ENCODE data around the gene ANXA4. TPM values are rescaled to one million over a fixed set of nuclear protein-coding genes. Genes with fewer than 3 reads are reported as not detected.
A peak's percentile ranks its signal among the peaks of the same experiment; 100 is the strongest.

ANXA4 gene
- polyA plus RNA-seq, 4 donors, result 289 to 764 (median 313) TPM

DNA sequence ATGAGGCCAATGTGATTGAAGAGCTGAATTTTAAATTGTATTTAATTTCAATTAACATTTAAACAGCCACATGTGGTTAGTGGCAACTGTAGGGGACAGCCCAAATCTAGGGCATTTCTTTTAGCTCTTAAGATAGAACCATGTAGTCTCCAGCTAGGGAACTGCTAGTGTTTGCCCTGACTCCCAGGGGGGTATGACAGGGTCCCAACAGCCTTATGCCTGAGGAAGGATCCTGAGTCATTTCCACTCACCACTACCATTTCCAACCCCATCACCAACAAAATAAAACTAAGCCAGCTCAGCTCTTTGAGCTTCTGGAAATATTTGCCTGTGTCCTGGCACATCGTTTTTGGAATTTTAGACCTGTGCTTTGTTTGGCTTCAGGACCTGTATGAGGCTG is 73.8 kb downstream of the ANXA4 start:
- peaks cover 0 to 10% (median 0%) of the 10 kb centered on the region in 3 donors for H3K4me1 ChIP-seq (ENCODE audit: control insufficient read depth in 3 of 3, insufficient read depth in 2 of 3, low read depth in 1 of 3, low read length in 2 of 3)
- H3K36me3 ChIP-seq (ENCODE audit: control insufficient read depth in 3 of 3, insufficient read depth in 2 of 3, low read depth in 1 of 3, low read length in 3 of 3), result peaks cover 5 to 48% (median 31%) of the 10 kb centered on the region in 3 donors
- H3K4me3 ChIP-seq (ENCODE audit: low read depth in 1 of 3, low read length in 3 of 3), result no peak overlapping the region
- FAIRE-seq, result no peak
- no peak for DNase-seq
- H3K27me3 ChIP-seq (ENCODE audit: control insufficient read depth in 3 of 3, insufficient read depth in 3 of 3, low read length in 3 of 3), result no peaks in the 10 kb centered on the region
- no peaks in the 10 kb centered on the region for H3K9me3 ChIP-seq (ENCODE audit: control insufficient read depth in 2 of 2, insufficient read depth in 1 of 2, low read depth in 1 of 2, low read length in 1 of 2)
- WGBS, 3 donors, result 33 to 68% (median 38%) methylated on average over 1 of the region's 1 CpG
- H3K27ac ChIP-seq (ENCODE audit: low read depth in 1 of 3, low read length in 2 of 3), result peak overlapping the region in 2 of 3 donors; percentile 2 to 18

DNA sequence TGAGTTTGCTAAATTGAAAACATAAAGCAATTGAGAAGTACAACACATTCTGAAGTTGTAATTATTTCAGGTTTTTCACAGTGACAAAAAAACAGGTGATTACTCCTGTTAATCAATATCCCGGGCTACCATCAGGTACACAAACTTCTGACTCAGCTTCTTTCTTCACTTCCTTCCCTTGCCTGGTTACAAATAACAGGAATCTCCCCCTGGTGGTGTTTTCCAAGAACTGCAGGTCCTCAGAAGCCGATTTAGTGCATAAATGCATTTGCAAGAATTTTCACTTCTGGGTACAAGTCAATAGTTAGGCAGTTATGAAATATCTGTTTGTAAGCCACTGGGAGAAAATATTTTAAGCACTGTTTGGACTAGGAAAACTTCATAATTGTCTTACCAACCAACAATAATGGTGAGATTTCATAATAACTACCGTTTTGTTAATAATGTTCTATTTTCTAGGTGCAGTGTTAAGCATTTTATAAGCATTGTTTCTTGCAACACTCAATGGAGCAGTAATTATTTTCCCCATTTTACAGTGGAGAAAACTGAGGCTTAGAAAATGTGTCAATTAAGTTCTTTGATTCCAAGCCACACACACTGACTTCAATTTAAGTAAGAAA is 75.1 kb downstream of the ANXA4 start:
- no peak for FAIRE-seq
- Histone ChIP-seq H3K4me1 (ENCODE audit: control insufficient read depth in 3 of 3, insufficient read depth in 2 of 3, low read depth in 1 of 3, low read length in 2 of 3) (peaks cover 0 to 10% (median 0%) of the 10 kb centered on the region in 3 donors), H3K9me3 (ENCODE audit: control insufficient read depth in 2 of 2, insufficient read depth in 1 of 2, low read depth in 1 of 2, low read length in 1 of 2) (no peaks in the 10 kb centered on the region), H3K27me3 (ENCODE audit: control insufficient read depth in 3 of 3, insufficient read depth in 3 of 3, low read length in 3 of 3) (no peaks in the 10 kb centered on the region), H3K27ac (ENCODE audit: low read depth in 1 of 3, low read length in 2 of 3) (peak overlapping the region in 1 of 3 donors; percentile 18), H3K36me3 (ENCODE audit: control insufficient read depth in 3 of 3, insufficient read depth in 2 of 3, low read depth in 1 of 3, low read length in 3 of 3) (peaks cover 3 to 50% (median 28%) of the 10 kb centered on the region in 3 donors), H3K4me3 (ENCODE audit: low read depth in 1 of 3, low read length in 3 of 3) (no peak overlapping the region)
- peak; percentile 89 to 91 for DNase-seq
- 20 to 24% (median 23%) methylated on average over 3 of the region's 3 CpGs for WGBS, 3 donors

DNA sequence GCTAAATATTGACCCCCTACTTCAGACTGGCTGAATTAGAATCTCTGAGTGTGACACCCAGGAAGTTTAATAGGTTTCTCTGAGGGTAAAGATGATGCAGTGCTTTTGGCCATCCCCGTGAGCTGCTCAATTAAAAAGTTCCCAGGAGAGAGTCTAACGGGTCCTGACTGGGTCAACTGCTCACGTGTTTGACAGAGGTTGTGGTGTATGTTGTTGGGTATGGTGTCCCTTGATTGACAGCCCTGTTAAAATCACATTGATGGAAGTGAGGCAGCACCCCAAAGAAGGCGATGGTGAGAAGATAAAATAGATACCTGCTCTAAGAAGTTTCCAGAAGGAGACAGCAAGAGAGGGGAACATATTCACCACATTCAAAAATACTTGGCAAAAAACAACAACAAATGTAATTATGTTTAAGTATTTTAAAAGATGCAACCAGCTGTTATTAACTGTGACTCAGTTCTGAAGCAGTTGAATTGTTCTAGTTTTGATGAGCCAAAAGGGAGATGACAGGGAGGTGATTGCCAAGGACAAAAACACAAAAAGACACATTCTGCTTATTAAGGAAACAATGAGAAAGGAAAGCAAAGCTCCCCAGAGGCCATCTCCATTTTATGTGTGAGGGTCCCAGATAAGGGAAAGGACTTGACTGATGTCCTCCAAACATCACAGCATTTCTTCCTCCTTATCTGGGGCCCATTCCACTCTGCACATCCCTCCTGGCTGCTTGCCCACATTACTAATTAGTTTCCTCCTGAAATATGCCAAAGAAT is 76.0 kb downstream of the ANXA4 start:
- no peak overlapping the region for H3K4me3 ChIP-seq (ENCODE audit: low read depth in 1 of 3, low read length in 3 of 3)
- H3K27me3 ChIP-seq (ENCODE audit: control insufficient read depth in 3 of 3, insufficient read depth in 3 of 3, low read length in 3 of 3), result no peaks in the 10 kb centered on the region
- peak overlapping the region in 2 of 3 donors; percentile 14 to 20 for H3K27ac ChIP-seq (ENCODE audit: low read depth in 1 of 3, low read length in 2 of 3)

DNA sequence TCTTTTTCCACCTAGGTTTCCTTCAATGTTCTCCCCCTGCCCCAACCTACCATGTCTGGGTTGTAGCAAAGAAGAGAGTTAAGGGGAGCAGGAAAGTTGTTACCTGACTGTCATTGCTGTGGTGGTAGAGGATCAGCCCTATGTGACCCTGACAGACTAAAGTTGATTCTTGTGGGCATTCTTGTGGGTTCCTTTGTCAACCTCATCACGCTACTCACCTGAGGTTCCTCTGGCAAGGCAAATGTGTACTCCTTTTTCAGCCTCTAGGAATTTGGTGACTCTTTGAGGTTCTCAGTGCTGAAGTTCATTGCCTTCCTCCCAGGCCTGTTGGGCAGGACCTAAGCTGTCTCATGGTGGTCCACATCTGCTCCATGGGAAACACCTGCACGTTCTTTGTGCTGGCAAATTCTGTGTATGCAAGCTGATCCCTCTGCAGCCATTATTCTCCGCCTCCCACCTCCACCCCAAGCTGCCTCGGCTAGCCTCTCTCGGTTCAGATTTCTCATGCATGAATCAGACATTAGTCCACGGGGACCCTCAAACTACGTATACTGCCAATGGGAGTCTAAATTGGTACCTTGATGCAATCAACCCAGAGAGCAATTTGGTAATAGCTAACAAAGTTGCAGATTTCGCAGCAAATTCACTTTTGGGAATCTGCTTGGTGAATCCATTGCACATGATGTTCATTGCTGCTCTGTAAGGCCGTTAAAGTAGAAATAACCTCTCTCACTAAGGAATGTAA is 86.0 kb downstream of the ANXA4 start:
- Histone ChIP-seq H3K36me3 (ENCODE audit: control insufficient read depth in 3 of 3, insufficient read depth in 2 of 3, low read depth in 1 of 3, low read length in 3 of 3) (peaks cover 0 to 20% (median 0%) of the 10 kb centered on the region in 3 donors), H3K4me1 (ENCODE audit: control insufficient read depth in 3 of 3, insufficient read depth in 2 of 3, low read depth in 1 of 3, low read length in 2 of 3) (peaks cover 3 to 9% (median 5%) of the 10 kb centered on the region in 3 donors), H3K27ac (ENCODE audit: low read depth in 1 of 3, low read length in 2 of 3) (peak overlapping the region in 1 of 3 donors; percentile 7), H3K4me3 (ENCODE audit: low read depth in 1 of 3, low read length in 3 of 3) (no peak overlapping the region), H3K27me3 (ENCODE audit: control insufficient read depth in 3 of 3, insufficient read depth in 3 of 3, low read length in 3 of 3) (no peaks in the 10 kb centered on the region), H3K9me3 (ENCODE audit: control insufficient read depth in 2 of 2, insufficient read depth in 1 of 2, low read depth in 1 of 2, low read length in 1 of 2) (no peaks in the 10 kb centered on the region)
- WGBS, 3 donors, result 85 to 89% (median 88%) methylated on average over 9 of the region's 9 CpGs
- DNase-seq (no peak), FAIRE-seq (no peak)

More for the DNA sequence above, 76.0 kb downstream of the ANXA4 start:
- FAIRE-seq (no peak), DNase-seq (no peak)
- peaks cover 0 to 10% (median 0%) of the 10 kb centered on the region in 3 donors for H3K4me1 ChIP-seq (ENCODE audit: control insufficient read depth in 3 of 3, insufficient read depth in 2 of 3, low read depth in 1 of 3, low read length in 2 of 3)
- H3K36me3 ChIP-seq (ENCODE audit: control insufficient read depth in 3 of 3, insufficient read depth in 2 of 3, low read depth in 1 of 3, low read length in 3 of 3), result peaks cover 0 to 44% (median 21%) of the 10 kb centered on the region in 3 donors
- no peaks in the 10 kb centered on the region for H3K9me3 ChIP-seq (ENCODE audit: control insufficient read depth in 2 of 2, insufficient read depth in 1 of 2, low read depth in 1 of 2, low read length in 1 of 2)
- WGBS, 3 donors, result 78 to 92% (median 87%) methylated on average over 4 of the region's 4 CpGs

DNA sequence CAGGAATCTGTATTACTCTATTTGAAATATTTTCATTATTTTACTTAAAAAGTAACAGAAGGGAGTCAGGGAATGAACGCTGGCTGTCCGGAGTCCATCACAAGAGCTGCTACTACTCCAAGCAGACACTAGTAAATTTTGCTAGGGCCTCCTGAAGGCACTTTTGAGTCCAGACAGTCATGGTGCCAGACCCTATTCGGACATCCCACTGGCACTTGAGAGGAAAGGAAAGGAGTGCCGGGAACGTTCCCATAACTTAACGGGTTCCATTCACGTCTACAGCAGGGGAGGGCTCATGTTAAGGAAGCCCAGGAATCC is 87.0 kb downstream of the ANXA4 start:
- peak overlapping the region in 2 of 3 donors; percentile 71 to 93 for H3K4me3 ChIP-seq (ENCODE audit: low read depth in 1 of 3, low read length in 3 of 3)
- peak overlapping the region; percentile 90 to 98 (median 92) for H3K27ac ChIP-seq (ENCODE audit: low read depth in 1 of 3, low read length in 2 of 3)
- peaks cover 3 to 9% (median 5%) of the 10 kb centered on the region in 3 donors for H3K4me1 ChIP-seq (ENCODE audit: control insufficient read depth in 3 of 3, insufficient read depth in 2 of 3, low read depth in 1 of 3, low read length in 2 of 3)
- FAIRE-seq (no peak), DNase-seq (no peak)
- no peaks in the 10 kb centered on the region for H3K27me3 ChIP-seq (ENCODE audit: control insufficient read depth in 3 of 3, insufficient read depth in 3 of 3, low read length in 3 of 3)
- peaks cover 0 to 20% (median 0%) of the 10 kb centered on the region in 3 donors for H3K36me3 ChIP-seq (ENCODE audit: control insufficient read depth in 3 of 3, insufficient read depth in 2 of 3, low read depth in 1 of 3, low read length in 3 of 3)
- WGBS, 3 donors, result 4 to 8% (median 4%) methylated on average over 7 of the region's 7 CpGs
- no peaks in the 10 kb centered on the region for H3K9me3 ChIP-seq (ENCODE audit: control insufficient read depth in 2 of 2, insufficient read depth in 1 of 2, low read depth in 1 of 2, low read length in 1 of 2)

DNA sequence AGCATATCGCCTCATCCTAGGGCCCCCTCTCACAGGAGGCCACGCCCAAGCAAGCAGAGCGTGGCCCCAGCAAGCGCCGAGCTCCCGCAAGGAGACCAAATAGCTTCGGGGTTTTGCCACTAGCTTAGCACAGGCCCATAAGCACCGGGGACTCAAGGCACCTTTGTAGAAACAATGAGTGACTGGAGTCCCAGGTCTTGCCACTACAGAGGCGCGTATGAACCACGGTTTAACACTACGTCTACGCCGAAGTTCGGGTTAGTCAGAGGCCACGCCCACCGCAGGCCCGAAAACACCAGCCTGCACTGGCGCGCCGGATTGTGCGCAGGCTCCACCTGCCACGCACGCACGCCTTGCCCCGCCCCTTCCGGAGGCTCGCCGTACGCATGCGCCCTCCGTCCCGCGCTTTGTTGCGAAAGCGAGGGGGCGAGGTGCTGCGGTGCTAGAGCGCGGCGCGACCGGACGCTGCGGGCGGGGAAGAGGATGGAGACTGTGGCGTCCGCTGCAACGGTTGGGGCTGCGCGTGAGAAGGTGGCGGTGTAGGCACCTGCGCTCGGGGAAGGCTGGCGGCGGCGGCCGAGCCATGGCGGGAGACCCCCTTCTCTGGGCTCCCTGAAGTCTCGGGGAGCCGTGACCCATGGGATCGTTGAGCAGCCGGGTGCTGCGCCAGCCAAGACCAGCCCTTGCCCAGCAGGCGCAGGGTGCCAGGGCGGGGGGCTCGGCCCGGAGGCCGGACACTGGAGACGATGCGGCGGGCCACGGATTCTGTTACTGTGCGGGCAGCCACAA is 87.5 kb downstream of the ANXA4 start, which contains the start of gene GMCL1:
Gene GMCL1, plus strand, starts transcription at position 405 of the 789 bp plus-strand sequence. Its CDS starts 233 bp downstream, at position 638.
- 0 to 1% (median 0%) methylated on average over 73 to 74 of the region's 74 CpGs for WGBS, 3 donors
- Histone ChIP-seq H3K27ac (ENCODE audit: low read depth in 1 of 3, low read length in 2 of 3) (peak within 1 kb of the TSS; percentile 90 to 98 (median 92)), H3K36me3 (ENCODE audit: control insufficient read depth in 3 of 3, insufficient read depth in 2 of 3, low read depth in 1 of 3, low read length in 3 of 3) (peaks cover 0 to 16% (median 0%) of the 10 kb centered on the region in 3 donors), H3K4me1 (ENCODE audit: control insufficient read depth in 3 of 3, insufficient read depth in 2 of 3, low read depth in 1 of 3, low read length in 2 of 3) (peaks cover 3 to 9% (median 5%) of the 10 kb centered on the region in 3 donors), H3K9me3 (ENCODE audit: control insufficient read depth in 2 of 2, insufficient read depth in 1 of 2, low read depth in 1 of 2, low read length in 1 of 2) (no peaks in the 10 kb centered on the region), H3K4me3 (ENCODE audit: low read depth in 1 of 3, low read length in 3 of 3) (peak within 1 kb of the TSS; percentile 71 to 93 (median 93)), H3K27me3 (ENCODE audit: control insufficient read depth in 3 of 3, insufficient read depth in 3 of 3, low read length in 3 of 3) (no peaks in the 10 kb centered on the region)
- no peak for FAIRE-seq
- DNase-seq, result peak; percentile 97 to 99

DNA sequence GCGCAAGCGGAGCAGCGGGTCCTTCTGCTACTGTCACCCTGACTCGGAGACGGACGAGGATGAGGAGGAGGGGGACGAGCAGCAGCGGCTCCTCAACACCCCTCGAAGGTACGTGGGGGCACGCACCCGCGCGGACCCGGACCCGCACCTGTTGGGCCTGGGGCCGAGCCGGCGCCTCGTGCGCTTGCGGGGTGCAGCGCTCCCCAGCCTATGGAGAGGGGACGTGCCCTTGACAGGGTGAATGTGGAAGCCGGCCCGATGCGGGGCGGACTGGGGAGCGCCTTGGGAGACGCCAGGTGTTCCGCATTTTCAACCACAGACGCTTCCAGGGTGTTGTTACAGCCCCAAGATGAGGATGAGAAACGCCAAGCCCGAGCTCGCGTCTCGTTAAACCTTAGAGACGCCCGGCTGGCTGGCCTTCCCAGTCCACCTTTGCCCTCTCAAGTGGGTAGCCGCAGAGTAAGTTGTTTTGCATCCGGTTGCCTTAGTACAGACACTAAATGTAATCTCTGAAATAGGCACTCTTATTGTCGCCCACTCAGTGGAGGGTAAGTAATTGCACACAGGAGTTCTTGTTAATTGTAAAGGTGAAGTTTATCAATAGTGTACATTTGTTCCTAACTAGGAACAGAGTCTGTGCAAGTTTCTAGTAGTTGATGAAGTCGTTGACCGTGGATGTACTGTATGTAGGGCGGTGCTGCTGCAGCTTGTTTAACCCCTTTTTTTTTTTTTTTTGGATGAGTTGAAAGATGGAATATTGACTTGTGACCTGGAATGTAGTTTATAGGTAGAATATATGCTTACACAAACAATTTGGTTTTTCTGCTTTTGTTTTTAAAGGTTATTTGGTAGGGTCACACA is 88.3 kb downstream of the ANXA4 start:
- H3K4me3 ChIP-seq (ENCODE audit: low read depth in 1 of 3, low read length in 3 of 3), result peak overlapping the region; percentile 71 to 93 (median 93)
- H3K4me1 ChIP-seq (ENCODE audit: control insufficient read depth in 3 of 3, insufficient read depth in 2 of 3, low read depth in 1 of 3, low read length in 2 of 3), result peaks cover 3 to 9% (median 5%) of the 10 kb centered on the region in 3 donors
- no peaks in the 10 kb centered on the region for H3K9me3 ChIP-seq (ENCODE audit: control insufficient read depth in 2 of 2, insufficient read depth in 1 of 2, low read depth in 1 of 2, low read length in 1 of 2)
- FAIRE-seq (no peak), DNase-seq (peak; percentile 78 to 81)
- WGBS, 3 donors, result 0 to 1% (median 1%) methylated on average over 38 to 45 of the region's 45 CpGs
- H3K27ac ChIP-seq (ENCODE audit: low read depth in 1 of 3, low read length in 2 of 3), result peak overlapping the region; percentile 45 to 85 (median 70)
- H3K27me3 ChIP-seq (ENCODE audit: control insufficient read depth in 3 of 3, insufficient read depth in 3 of 3, low read length in 3 of 3), result no peaks in the 10 kb centered on the region
- peaks cover 0 to 13% (median 0%) of the 10 kb centered on the region in 3 donors for H3K36me3 ChIP-seq (ENCODE audit: control insufficient read depth in 3 of 3, insufficient read depth in 2 of 3, low read depth in 1 of 3, low read length in 3 of 3)

Measured in small intestine (tissue), 7 donors.